ENCODE measurements around the gene NRXN3.

DNA sequence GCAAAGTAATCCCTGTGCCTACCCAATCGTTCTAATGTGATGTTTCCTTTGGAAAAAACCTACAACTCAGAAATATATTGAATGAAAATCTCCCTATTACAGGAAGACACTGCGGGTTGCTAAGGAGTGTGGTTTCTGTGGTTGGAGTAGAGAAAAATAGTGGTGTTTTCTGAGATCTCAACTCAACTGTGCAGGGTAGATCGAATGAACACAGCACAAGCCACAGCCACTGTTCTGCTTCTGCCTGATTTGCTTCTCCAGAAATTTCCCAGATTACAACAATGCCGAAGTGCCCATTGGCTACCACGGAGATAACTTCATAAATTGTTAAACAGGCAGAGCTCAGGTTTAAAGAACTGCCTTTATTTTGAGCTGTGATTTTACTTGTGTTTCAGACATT is 1560.8 kb downstream of the NRXN3 start:
- TF ChIP-seq CTCF (IDR thresholded peaks at IDR 0.05) = no peak
- no peak for TF ChIP-seq POLR2A (IDR thresholded peaks at IDR 0.05)

Measured in heart left ventricle (tissue), 13 donors.